GM19395 (cell line): ENCODE measurements around the gene GINS2.

Source experiments
- ATAC-seq: cut with Tn5 transposase; IDR thresholded peaks from one replicate; pipeline ENCODE4 v1.9.1; 2021; ENCODE audit warnings: mild to moderate bottlenecking, moderate library complexity; ENCODE audit not compliant: unreplicated experiment

The GINS2 gene

DNA sequence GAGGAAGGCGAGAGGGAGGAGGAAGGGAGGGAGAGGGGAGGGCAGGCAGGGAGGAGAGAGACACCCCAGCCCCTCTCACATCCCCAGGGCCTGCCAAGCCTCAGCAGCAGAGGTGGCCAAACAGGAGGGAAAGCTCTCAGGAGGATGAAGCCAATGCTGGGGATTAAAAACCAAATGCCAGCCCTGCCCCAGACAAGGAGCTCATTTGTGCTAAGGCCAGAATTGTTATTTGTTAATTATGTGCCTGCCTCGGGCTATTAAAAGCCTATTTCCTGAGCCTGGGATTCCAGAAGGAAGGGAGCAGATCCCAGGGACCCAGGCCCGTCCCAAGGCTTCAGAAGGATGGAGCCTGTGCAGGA is 27.9 kb upstream of the GINS2 start:
- no peak for ATAC-seq

DNA sequence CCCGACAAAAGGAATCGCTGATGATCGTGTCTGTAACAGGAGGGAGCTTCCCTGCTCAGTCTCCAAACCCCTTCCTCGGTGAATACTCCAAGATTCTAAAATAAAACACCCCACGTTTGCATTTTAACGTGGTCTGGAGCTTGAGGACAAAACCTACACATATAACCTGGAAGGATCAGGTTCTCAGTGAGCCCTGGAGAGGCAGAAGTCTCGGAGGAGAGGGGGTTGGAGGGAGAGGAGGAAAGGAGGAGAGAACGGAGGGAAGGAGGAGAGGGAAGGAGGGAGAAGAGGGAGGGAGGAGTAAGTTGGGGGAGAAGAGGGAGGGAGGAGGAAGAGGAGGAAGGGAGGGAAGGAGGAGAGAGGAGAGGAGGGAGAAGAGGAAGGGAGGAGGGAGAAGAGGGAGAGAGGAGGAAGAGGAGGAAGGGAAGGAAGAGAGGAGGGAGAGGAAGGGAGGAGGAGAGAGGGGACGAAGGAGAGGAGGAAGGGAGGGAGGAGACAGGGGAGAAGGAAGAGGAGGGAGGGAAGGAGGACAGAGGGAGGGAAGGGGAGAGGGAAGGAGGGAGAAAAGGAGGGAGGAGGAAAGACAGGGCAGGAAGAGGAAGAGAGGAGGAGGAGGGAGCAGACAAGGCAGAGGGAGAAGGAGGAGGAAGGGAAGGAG is 27.4 kb upstream of the GINS2 start:
- no peak for ATAC-seq

GRCh38 chr16:85715169-85716021 is 26.6 kb upstream of the GINS2 start:
- no peak for ATAC-seq

GRCh38 chr16:85712801-85713200 is 24.0 kb upstream of the GINS2 start:
- no peak for ATAC-seq

GRCh38 chr16:85711982-85712587 is 23.3 kb upstream of the GINS2 start:
- ATAC-seq: no peak

DNA sequence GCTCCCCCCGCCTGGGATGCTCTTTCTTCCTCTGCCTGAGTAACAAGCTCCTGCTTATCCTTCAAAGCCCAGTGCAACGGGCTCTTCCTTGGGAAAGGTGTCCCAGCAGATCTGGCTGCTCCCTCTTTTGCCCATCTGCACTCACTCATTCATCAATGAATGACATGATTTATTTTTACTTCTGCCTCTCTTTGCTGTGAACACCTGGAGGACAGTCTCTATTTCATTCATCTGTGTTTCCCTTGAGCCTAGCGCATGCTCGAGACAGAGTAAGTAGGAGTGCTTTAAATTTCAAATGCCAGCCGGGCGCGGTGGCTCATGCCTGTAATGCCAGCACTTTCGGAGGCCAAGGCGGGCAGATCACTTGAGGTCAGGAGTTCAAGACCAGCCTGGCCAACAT is 22.0 kb upstream of the GINS2 start:
- no peak for ATAC-seq

- ATAC-seq: no peak
Measured at GRCh38 chr16:85709766-85710585, 21.2 kb upstream of the GINS2 start.

DNA sequence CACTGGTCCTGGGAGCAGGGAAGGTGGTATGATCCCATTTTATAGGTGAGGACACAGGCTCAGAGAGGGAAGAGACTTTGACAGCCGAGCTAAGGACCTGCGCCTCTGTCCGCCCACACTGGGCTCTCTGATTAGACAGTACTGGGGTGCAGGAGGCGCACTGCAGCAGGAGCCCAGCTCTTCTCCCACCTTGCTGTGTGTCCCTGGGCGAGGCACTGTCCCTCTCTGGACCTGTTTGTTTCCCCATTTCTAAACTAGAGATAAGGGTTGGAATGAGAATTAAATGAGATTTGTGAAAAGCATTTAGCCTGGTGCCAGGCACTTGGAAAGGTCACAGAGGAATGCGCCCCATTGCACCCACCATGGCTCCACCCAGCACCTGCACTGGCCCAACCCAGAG is 19.6 kb upstream of the GINS2 start:
- no peak for ATAC-seq

GRCh38 chr16:85707528-85708095 is 18.9 kb upstream of the GINS2 start:
- ATAC-seq: no peak

GRCh38 chr16:85706449-85707034 is 17.8 kb upstream of the GINS2 start:
- no peak for ATAC-seq

DNA sequence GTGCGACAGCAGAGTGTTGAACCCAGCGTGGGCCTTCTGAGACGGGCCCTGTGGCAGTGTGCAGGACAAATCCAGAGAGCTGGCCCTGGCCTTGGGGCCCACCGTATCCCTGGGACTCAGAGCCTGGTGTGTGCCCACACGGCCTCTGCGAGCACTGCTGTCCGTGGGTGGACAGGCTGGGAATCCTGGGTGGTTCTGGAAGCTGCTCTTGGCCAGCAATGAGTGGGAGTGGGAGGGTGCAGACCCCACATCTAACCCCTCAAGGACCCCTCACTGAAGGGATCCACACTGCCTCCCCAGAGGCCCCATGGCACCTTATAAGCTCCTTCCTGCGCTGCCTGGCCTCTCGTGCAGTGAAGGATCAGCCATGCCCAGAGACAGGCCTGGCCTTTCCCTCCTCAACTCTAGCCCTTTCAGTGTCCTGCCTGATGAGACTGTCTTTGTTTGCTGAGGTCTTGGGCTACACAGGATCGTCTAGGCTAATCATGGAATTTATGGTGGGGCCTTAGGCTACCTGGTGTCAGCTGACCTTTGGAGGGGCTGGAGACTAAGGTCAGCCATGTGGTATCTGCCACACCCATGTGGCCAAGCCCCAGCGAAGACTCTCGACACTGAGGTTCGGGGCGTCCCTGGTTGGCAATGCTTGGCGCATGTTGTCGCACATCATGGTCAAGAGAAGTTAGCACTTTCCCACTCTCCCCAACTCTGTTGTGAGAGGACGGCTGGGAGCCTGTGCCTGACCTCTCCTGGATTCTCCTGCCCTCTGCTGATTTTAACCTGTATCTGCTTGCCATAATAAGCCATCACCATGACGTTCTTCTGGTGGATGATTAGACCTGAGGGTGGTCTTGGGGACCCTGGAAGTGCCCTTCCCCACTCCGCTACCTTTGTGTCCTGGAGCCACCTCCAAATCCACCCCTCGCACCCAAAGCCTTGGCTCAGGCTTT is 16.4 kb upstream of the GINS2 start:
- ATAC-seq: no peak

- ATAC-seq: no peak
Measured at GRCh38 chr16:85704011-85704410, 15.3 kb upstream of the GINS2 start.

DNA sequence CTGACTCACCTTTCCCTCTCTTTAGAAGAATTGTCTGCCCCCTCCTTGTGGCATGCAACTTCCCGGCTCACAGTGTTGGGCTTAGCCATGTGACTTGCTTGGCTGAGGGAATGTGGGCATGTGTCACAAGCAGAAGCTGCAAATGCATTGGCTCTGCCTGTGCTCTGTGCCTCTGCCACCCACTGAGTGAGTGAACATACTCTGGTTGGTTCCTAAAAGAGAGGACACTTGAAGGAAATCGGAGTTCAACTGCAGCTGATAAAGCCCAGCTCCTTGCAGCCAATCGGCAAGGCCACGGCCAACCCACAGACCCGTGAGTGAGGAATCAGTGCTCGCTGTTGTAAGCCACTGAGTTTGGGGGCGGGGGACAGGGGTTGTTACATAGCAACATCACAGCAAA is 10.9 kb upstream of the GINS2 start:
- ATAC-seq: no peak

GRCh38 chr16:85698935-85699558 is 10.3 kb upstream of the GINS2 start:
- no peak for ATAC-seq

DNA sequence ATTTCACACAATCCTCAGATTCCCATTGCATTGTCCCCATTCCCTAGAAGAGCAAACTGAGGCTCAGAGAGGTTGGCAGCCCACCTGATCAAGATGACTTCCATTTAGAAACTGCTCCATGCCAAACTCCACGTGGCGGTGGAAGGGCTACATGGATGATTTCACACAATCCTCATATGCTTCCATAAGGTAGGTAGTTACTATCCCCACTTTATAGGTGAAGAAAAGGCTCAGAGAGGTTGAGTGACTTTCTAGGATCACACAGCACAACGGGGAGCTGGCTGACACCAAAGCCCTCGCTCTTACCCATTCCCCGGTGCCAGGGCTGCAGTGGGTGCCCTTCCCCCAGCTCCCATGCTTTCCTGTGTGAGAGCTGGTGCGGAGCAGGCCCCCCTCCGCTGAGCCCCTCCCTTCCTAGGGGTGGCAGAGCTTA is 9.7 kb upstream of the GINS2 start:
- ATAC-seq: no peak

DNA sequence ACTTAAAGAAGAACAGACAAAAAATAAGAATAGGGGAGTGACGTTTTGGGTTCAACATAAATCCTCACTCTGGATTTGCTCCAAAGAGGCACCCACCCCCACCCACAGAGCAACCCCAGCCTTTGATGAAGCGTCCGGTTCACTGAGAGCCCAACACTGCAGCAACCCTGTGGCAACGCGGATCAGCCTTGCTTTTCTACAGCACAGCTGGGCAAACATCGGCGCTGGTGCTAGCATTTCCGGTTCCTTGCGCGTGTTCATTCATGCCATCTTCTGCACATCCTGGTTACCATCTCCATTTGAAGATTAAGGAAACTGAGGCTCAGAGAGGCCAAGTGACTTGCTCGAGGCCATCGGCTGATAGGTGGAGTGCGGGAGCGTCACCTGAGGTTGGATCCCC is 8.7 kb upstream of the GINS2 start:
- ATAC-seq: no peak

- ATAC-seq: no peak
Measured at GRCh38 chr16:85696781-85697180, 8.0 kb upstream of the GINS2 start.

GRCh38 chr16:85695196-85696128 is 6.7 kb upstream of the GINS2 start:
- no peak for ATAC-seq
